Heart left ventricle (tissue), 16 donors: ENCODE measurements around the gene KRTAP2-3. TPM values are rescaled to one million over a fixed set of nuclear protein-coding genes. Genes with fewer than 3 reads are reported as not detected.
"Not testable (repeated sequence)": the region's sequence is repeated elsewhere in the genome, so short reads cannot be mapped to it uniquely, and the experiment has no call there.

Experiments
- ATAC-seq, 4 donors: fragments of 200-7000 bp; cut with Tn5 transposase; one replicate each; pipeline ENCODE4 v1.9.1; 2020 to 2022; ENCODE audit warnings: moderate library complexity in 4 of 4, mild to moderate bottlenecking in 3 of 4, moderate number of reproducible peaks in 1 of 4
- DNase-seq, 5 donors: peaks; one replicate each; pipeline ENCODE4 v3.0.0-alpha.2; 2020
- H3K27ac ChIP-seq, 12 donors: fragments of 200-600 bp; sonication (generic) in 4 of 12; one replicate each; pipeline versions ENCODE4 v1.5.0 to v1.8.0; 2016 to 2022; ENCODE audit warnings: mild to moderate bottlenecking in 2 of 12
- H3K27me3 ChIP-seq, 9 donors: fragments of 200-600 bp; sonication (generic) in 2 of 9; one replicate each; pipeline versions ENCODE4 v1.5.1 to v1.8.0; 2016 to 2022; ENCODE audit warnings: mild to moderate bottlenecking in 3 of 9
- H3K36me3 ChIP-seq, 9 donors: fragments of 200-600 bp; sonication (generic) in 2 of 9; one replicate each; pipeline versions ENCODE4 v1.5.0 to v1.8.0; 2018 to 2022; ENCODE audit warnings: mild to moderate bottlenecking in 2 of 9
- H3K4me1 ChIP-seq, 12 donors: fragments of 200-600 bp; sonication (generic) in 4 of 12; one replicate each; pipeline versions ENCODE4 v1.5.0 to v1.8.0; 2016 to 2022; ENCODE audit warnings: mild to moderate bottlenecking in 3 of 12
- H3K4me3 ChIP-seq, 12 donors: fragments of 200-600 bp; sonication (generic) in 4 of 12; one replicate each; pipeline versions ENCODE4 v1.5.0 to v1.8.0; 2017 to 2022; ENCODE audit warnings: mild to moderate bottlenecking in 9 of 12, moderate library complexity in 4 of 12
- H3K9me3 ChIP-seq, 12 donors: fragments of 200-600 bp; sonication (generic) in 4 of 12; one replicate each; pipeline versions ENCODE4 v1.5.0 to v1.8.0; 2016 to 2022; ENCODE audit warnings: mild to moderate bottlenecking in 1 of 12
- CTCF ChIP-seq, 12 donors: fragments of 200-600 bp; sonication (generic) in 4 of 12; IDR thresholded peaks; one replicate each; pipeline versions ENCODE4 v1.5.0 to v1.8.0; 2018 to 2022; ENCODE audit warnings: antibody characterized with exemption in 12 of 12, mild to moderate bottlenecking in 5 of 12
- POLR2A ChIP-seq, 2 donors: fragments of 450-650 bp; IDR thresholded peaks; one replicate each; pipeline ENCODE4 v1.6.1; 2017; ENCODE audit warnings: antibody characterized with exemption in 2 of 2, mild to moderate bottlenecking in 2 of 2, moderate library complexity in 2 of 2
- WGBS, 4 donors: extraction: QIAGEN DNeasy Blood & Tissue Kit in 2 of 4; methylation state at CpG; one replicate each; pipeline versions ENCODE4 v1.1.5 to v1.1.7; 2013 to 2018; 5-methylcytosine and 5-hydroxymethylcytosine counted together
- intact Hi-C, 10 donors: fragments of 100-400 bp; cut with DNase I; formaldehyde crosslinking; loops; one replicate each; pipeline versions ENCODE4 v1.11.1 to v1.14.2; 2022
- polyA plus RNA-seq, 2 donors: library from polyadenylated mRNA; stranded (reverse); fragments of 200-250 nt; gene quantifications; one replicate each; pipeline ENCODE4 v1.2.3, GENCODE V29; 2013
- total RNA-seq, 9 donors: library from RNA; depleted of rRNA in 2 of 9; stranded (reverse); fragments of >200 nt in 2 of 9; fragmentation: NEBNext Ultra II Directional in 3 of 9; extraction: Animal tissue kit (Norgen Biotek cat#: 25700) in 3 of 9; gene quantifications; one replicate each; pipeline versions ENCODE4 v1.1.0 to v1.2.4, GENCODE V29; 2016 to 2023
- donor health status: ischemic (EF 13 %, LVEDD 7.1; RV severe dilation, severe dysfunction).
- donor health status: healthy with polysubstance abuse.
- donor health status: DM: no; HTN: yes; CAD: no.
- donor health status: DM: no; HTN: no; CAD: no.
- donor health status: ischemic (EF 25% LVEDD 6.9; RV normal size, moderate dysfunction).
- donor health status: ischemic (EF 25% LVEDD 5.7; RV mildly dilated, moderate dysfunction).
- donor health status: healthy.
- donor health status: DM: yes; HTN: yes; CAD: no.
- donor health status: ischemic (EF 35%, LVEDD 5.7; RV mildly dilated, moderate dysfunction).
- donor health status: nonischemic (EF 11% LVEDD 7.7; RV severe dilation, severe dysfunction).
- donor health status: DM: yes; HTN: yes; CAD: no.
- donor health status: PGD.
- donor health status: ischemic (EF 29% LVEDD 5.4; RV normal size, mild dysfunction).
- donor health status: nonischemic (EF 23%, LVEDD 6.1; RV moderate dilation, normal function).

Gene KRTAP2-3
- total and polyA plus RNA-seq, 11 donors: not detected

DNA sequence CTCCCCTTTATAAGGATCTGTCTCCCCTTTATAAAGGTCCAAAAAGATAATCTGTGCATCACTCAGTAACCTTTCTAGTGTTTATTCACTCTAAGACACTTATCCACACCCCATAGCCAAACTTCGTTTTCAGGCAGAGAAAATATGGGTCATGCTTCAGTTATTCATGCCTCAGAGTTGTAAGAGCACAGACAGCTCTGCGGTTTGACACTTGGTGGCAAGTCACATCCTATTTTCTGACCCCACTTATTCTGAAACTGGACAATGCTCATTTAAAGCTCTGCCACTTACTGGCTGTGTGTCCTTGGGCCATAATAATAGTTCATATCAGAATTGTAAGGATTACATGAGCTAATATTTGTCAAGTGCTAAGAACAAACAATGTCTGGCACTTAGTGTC is 10.8 kb downstream of the KRTAP2-3 start:
- no peaks in the 10 kb centered on the region for H3K4me1 ChIP-seq
- H3K27ac ChIP-seq: no peak overlapping the region
- 49 to 64% (median 61%) methylated on average over 2 of the region's 2 CpGs for WGBS, 4 donors
- DNase-seq: no peak
- H3K4me3 ChIP-seq: no peak overlapping the region
- no peak for ATAC-seq
- H3K36me3 ChIP-seq: no peaks in the 10 kb centered on the region
- H3K9me3 ChIP-seq: peaks cover 0 to 9% (median 0%) of the 10 kb centered on the region in 12 donors
- TF ChIP-seq POLR2A (IDR thresholded peaks at IDR 0.05): no peak
- no peak for TF ChIP-seq CTCF (IDR thresholded peaks at IDR 0.05)
- H3K27me3 ChIP-seq: peaks cover 0 to 49% (median 22%) of the 10 kb centered on the region in 9 donors
- intact Hi-C loops: no loop called here

DNA sequence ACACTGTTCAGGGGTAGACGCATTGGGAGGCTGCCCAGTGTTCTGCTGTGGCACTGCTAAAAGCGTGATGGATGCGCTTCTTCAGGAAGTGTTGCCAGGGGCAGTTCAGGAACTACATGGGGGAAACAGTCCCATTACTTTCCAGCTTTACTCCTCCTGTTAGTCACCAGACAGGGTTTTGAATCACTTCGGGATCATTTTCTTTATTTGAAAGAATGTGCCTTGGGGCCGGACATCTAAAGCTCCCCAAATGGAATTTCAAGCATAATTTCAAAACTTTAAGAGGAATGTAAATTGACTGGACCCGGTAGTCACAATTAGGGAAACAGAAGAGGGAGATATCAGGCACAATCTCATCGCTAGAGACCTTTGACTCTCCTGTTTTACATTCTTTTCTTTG is 11.5 kb downstream of the KRTAP2-3 start:
- ATAC-seq (no peak), DNase-seq (no peak)
- Histone ChIP-seq H3K36me3 (no peaks in the 10 kb centered on the region), H3K4me3 (no peak overlapping the region), H3K9me3 (peaks cover 0 to 6% (median 0%) of the 10 kb centered on the region in 12 donors), H3K4me1 (no peaks in the 10 kb centered on the region), H3K27me3 (peaks cover 0 to 49% (median 22%) of the 10 kb centered on the region in 9 donors), H3K27ac (no peak overlapping the region)
- intact Hi-C loops: no loop called here
- WGBS, 4 donors: 72 to 77% (median 73%) methylated on average over 7 of the region's 7 CpGs
- TF ChIP-seq CTCF (IDR thresholded peaks at IDR 0.05) (no peak), POLR2A (IDR thresholded peaks at IDR 0.05) (no peak)

DNA sequence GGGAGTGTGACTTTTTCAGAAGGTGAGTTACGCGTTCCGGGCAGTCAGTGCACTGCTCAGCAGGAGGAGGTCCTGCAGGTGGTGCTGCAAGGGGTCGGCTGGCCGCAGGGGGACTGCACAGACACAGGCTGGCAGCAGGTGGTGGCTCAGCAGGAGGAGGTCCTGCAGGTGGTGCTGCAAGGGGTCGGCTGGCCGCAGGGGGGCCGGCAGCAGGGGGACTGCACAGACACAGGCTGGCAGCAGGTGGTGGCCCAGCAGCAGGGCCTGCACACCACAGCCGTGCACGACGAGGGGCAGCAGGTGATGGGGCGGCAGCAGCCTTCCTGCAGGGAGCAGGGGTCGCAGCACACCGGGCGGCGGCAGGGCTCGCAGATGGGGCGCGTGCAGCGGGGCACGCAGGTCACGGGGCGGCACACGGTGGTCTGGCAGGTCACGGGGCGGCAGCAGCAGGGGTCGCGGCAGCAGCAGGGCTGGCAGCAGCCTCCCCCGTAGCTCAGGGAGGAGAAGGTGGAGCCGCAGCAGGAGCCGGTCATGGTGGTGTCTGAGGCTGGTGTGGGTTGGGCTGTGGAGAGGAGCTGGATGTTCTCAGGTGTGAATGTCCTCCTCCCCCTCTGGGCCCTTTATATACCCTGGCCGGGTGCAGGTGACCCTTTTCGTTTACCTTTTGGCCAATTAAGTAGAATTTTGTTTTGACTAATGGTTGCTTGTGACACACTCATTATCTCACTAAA is 13.0 kb downstream of the KRTAP2-3 start, which contains the start of gene KRTAP2-1:
Gene KRTAP2-1, minus strand, starts transcription at position 582 of the 731 bp plus-strand sequence. Its CDS starts 49 bp downstream, at position 533.
- H3K27ac ChIP-seq, H3K4me1 ChIP-seq, H3K4me3 ChIP-seq, H3K36me3 ChIP-seq, H3K9me3 ChIP-seq, intact Hi-C loops, DNase-seq: not testable (repeated sequence)
- H3K27me3 ChIP-seq: peaks cover 0 to 49% (median 22%) of the 10 kb centered on the region in 9 donors
- ATAC-seq: peak in 1 of 4 donors; percentile 24
- WGBS, 4 donors: 33 to 67% (median 45%) methylated on average over 8 to 10 of the region's 33 CpGs

DNA sequence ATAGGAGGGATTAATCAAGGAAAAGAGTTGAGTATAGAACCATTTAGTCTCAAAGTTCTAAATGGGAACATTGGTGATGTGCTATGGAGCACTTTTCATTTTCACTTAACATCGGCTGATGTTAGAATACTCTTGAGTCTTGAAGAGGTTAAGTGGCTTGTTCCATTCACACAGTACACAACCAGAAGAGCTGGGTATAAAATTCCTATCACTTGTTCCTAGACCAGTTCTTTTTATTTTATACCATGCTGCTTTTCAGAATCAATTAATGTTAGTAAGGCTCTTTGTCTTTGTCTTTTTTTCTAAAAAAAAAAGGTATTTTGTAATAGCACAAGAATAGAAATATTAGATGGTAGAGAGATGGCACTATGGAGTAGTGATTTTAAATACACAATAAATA is 17.0 kb downstream of the KRTAP2-3 start:
- 92 to 99% (median 98%) methylated on average over 1 of the region's 1 CpG for WGBS, 4 donors
- no peak for TF ChIP-seq POLR2A (IDR thresholded peaks at IDR 0.05)
- no peak for TF ChIP-seq CTCF (IDR thresholded peaks at IDR 0.05)

GRCh38 chr17:41040783-41041571 is 18.9 kb downstream of the KRTAP2-3 start, which contains the start of gene KRTAP1-1:
Gene KRTAP1-1 (minus strand): TSS chr17:41041450. CDS start chr17:41041397, 53 bp downstream.
- intact Hi-C loops, H3K4me3 ChIP-seq, H3K9me3 ChIP-seq, H3K36me3 ChIP-seq, ATAC-seq, H3K27ac ChIP-seq, H3K4me1 ChIP-seq: not testable (repeated sequence)
- DNase-seq: peak in 1 of 5 donors; percentile 39
- H3K27me3 ChIP-seq: peaks cover 0 to 11% (median 3%) of the 10 kb centered on the region in 9 donors
- WGBS, 4 donors: 61 to 79% (median 71%) methylated on average over 10 to 14 of the region's 14 CpGs

More for the DNA sequence above, 17.0 kb downstream of the KRTAP2-3 start:
- intact Hi-C loops: no loop called here
- no peak for DNase-seq
- no peak overlapping the region for H3K27ac ChIP-seq
- H3K36me3 ChIP-seq: no peaks in the 10 kb centered on the region
- no peaks in the 10 kb centered on the region for H3K4me1 ChIP-seq
- ATAC-seq: no peak
- peaks cover 0 to 6% (median 0%) of the 10 kb centered on the region in 12 donors for H3K9me3 ChIP-seq
- H3K4me3 ChIP-seq: no peak overlapping the region
- peaks cover 0 to 21% (median 8%) of the 10 kb centered on the region in 9 donors for H3K27me3 ChIP-seq
